NCI-H1417 treated with DMSO at 0.1 percent for 48 hours (cell line): ENCODE data around the gene OPN5.
"Not testable (repeated sequence)": the region's sequence is repeated elsewhere in the genome, so short reads cannot be mapped to it uniquely, and the experiment has no call there.

Source experiments
- DNase-seq: peaks from one replicate; lab custom pipeline; 2025; lab: John Stamatoyannopoulos, UW

The OPN5 gene

DNA sequence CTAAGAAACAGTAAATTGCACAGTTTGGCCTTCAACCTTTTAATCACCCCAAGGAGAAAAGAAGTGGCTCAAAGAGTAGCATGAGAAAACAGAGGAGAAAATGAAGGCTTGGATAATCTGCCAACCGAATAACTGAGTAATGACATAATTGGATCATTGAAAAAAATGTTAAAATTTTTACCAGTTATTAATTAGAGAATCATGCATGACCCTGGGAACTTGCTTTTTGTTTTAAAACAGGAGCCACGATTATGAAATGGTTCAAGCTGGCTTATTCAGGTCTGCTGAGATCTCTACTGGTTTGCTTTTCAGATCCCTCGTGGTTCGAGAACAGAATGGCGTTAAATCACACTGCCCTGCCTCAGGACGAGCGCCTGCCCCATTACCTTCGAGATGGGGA is at the start of gene OPN5:
Gene OPN5, plus strand, starts transcription at position 301 of the 400 bp plus-strand sequence. Its CDS starts 35 bp downstream, at position 336.
- no peak for DNase-seq

GRCh38 chr6:47733879-47734558 is 47.8 kb upstream of the OPN5 start:
- no peak for DNase-seq

GRCh38 chr6:47734831-47735481 is 46.9 kb upstream of the OPN5 start:
- DNase-seq = no peak

DNA sequence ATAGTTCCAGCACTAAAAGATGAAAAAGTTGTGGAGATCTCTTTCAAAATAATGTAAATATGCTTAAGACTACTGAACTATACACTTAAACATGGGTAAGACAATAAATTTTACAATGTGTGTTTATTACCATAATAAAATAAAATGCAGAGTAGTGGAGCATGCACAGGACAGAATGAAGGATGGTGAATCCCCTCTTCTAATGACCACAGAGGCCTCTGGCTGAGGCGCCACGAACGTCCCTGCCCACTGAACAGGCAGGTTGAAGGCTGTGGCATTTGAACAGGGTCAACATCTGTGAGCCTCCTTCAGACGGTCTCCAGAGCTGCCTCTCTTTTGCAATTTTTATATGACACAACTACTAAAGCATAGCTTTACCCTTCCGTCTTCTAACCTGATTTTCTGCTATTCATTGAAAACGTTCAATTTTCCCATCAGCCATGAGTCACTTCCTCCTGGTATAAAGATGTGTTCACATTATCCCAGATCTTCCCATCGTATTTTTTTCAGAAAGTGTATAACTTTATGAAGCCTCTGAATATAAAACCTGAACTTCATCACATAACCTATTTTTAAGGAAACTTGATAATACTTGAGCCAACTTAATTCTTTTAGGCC is 45.6 kb upstream of the OPN5 start:
- no peak for DNase-seq

GRCh38 chr6:47737406-47737805 is 44.4 kb upstream of the OPN5 start:
- no peak for DNase-seq

DNA sequence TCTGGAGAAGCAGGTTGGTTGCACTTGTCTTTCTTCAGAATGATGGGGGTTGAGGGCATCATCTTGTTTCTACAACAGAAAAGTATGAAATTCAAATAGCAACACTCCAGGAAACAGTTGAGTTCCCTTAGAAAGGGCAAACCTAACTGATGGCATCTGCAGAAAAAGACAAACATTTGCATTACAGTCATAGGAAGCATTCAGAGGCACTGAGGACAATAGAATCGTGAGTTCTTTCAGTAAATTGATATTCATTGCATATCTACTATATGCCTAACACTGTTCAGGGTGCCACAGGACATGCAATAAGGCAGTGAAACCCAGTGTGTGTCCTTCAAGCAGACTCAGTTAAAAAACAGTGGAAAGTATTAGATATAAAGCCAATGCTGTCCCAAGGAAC is 41.1 kb upstream of the OPN5 start:
- DNase-seq = no peak

GRCh38 chr6:47741807-47742206 is 40.0 kb upstream of the OPN5 start:
- DNase-seq = no peak

DNA sequence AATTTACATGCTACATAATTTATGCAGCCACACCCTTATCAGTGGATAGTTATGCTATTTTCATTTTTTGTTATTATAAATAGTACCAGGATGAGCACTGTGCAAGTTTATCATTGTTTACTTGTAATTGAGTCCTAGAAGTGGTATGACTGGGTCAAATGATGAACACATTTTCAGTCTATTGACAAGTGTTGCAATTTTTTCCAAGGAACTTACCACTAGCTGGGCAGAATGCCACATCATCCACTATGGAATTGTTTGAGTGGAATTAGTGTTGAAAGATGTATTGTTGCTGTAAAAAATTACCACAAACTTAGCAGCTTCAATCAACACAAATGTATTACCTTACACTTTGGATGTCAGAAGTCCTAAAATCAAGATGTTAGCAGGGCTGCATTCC is 38.1 kb upstream of the OPN5 start:
- DNase-seq = no peak

DNA sequence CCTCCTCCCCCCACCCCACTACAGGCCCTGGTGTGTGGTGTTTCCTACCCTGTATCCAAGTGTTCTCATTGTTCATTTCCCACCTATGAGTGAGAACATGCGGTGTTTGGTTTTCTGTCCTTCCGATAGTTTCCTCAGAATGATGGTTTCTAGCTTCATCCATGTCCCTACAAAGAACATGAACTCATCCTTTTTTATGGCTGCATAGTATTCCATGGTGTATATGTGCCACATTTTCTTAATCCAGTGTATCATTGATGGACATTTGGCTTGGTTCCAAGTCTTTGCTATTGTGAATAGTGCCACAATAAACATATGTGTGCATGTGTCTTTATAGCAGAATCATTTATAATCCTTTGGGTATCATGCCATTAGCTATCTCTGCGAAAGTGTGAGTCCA is 36.6 kb upstream of the OPN5 start:
- DNase-seq = not testable (repeated sequence)

DNA sequence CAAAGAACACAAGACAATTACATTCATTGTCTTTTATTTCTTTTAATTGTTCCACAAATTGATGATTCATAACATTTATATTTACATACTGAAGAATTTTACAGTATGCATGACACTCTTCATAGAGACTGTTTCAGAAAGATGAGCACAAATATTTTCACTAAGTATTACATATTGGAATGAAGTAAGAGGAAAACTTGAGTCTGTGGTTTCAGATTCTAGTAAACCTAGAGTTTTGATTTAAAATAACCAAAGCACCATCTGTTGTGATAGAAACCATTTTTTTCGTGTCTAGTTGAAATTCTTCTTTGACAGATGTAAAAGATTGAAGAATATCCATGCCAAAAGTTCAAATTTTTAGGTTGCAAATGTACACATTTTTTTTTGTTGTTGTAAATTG is 32.1 kb upstream of the OPN5 start:
- DNase-seq = no peak

- DNase-seq = no peak
These were observed 29.0 kb upstream of the OPN5 start for GRCh38 chr6:47752801-47753200.

- DNase-seq = no peak
These were observed 22.5 kb upstream of the OPN5 start for GRCh38 chr6:47759364-47759763.

DNA sequence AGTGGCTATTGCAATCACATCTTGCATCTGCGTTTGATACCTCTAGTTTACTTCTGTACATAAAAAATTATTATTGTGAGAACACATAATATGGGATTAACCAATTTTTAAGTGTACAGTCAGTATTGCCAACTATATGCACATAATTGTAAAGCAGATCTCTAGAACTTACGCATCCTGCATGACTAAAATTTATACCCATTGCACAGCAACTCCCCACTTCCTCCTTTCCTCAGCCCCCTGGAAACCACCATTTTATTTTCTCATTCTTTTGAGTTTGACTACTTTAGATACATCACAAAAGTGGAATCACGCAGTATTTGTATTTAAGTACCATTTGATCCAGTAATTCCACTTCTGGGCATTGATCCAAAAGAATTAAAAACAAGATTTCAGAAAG is 19.3 kb upstream of the OPN5 start:
- no peak for DNase-seq

DNA sequence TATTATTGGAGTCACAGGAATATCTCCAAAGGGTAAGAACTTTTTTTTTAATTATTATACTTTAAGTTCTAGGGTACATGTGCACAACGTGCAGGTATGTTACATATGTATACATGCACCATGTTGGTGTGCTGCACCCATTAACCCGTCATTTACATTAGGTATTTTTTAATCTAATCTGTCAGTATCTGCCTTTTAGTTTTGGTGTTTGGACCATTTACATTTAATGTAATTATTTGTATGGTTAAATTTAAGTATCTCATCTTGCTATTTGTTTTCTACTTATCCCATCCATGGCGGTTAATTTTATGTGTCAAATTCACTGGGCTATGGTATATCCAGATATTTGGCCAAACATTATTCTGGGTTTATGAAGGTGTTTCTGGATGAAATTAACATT is 15.4 kb upstream of the OPN5 start:
- DNase-seq = no peak

- no peak for DNase-seq
These were observed 14.7 kb upstream of the OPN5 start for GRCh38 chr6:47767102-47767501.

DNA sequence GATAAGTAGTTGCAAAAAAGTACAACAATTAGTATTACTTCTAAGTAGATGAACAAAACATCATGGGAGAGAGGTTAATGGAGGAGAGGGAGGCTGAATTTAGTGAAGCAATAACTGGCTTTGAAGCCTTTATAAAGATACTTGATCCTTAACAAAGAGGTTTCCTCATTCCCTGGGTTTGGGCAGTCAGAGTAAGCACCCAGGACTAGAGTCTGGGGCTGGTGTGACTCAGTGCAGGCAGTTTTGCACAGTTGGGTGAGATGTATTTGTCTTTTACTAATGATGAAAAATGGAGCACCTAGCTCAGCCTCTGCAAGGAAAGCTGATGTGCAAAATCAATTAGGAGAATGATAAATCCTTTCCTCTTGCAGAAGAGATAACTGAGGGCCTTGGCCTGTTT is 11.8 kb upstream of the OPN5 start:
- DNase-seq = no peak

GRCh38 chr6:47772359-47772758 is 9.5 kb upstream of the OPN5 start:
- no peak for DNase-seq

DNA sequence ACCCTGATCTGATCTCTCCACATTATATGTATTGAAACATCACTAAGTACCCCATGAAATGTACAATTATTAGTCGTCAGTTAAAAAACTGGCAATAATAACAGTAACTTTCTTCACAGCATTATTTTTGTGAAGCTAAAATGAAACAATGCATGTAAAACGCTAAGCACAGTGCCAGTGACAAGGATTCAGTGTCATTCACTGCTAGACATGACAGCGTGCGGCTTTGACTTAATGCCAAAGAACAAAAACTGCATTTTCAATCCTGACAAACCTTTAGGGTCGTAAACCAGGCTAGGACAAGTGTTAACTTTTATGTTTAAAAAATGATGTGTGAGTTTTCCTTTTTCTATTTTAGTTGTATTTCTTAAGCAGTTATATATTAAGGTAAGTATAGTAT is 8.8 kb upstream of the OPN5 start:
- DNase-seq = no peak

GRCh38 chr6:47780510-47781356 is 1.1 kb upstream of the OPN5 start:
- DNase-seq = peak; percentile 23

- no peak for DNase-seq
These were observed 3.4 kb downstream of the OPN5 start for GRCh38 chr6:47785182-47785581.

GRCh38 chr6:47787620-47788497 is 6.0 kb downstream of the OPN5 start:
- DNase-seq = peak; percentile 21

- DNase-seq = no peak
These were observed 6.7 kb downstream of the OPN5 start for GRCh38 chr6:47788498-47788884.
